Caco-2 (cell line): ENCODE data around the gene SCAMP3. TPM values are rescaled to one million over a fixed set of nuclear protein-coding genes. Genes with fewer than 3 reads are reported as not detected.

Experiments
- BruUV-seq: library from RNA; stranded (reverse); fragments of 400-500 nt; replicated peaks from 2 replicates; lab custom pipeline; 2021; lab: Mats Ljungman, UMichigan
- CTCF ChIA-PET: fragments of 300-600 bp; sonication (Branson Sonifier 250); formaldehyde crosslinking; loops from one replicate; lab custom pipeline; 2022; ENCODE audit warnings: antibody characterized with exemption; lab: Charles Lee
- POLR2A ChIA-PET: fragments of 300-600 bp; sonication (Branson Sonifier 250); formaldehyde crosslinking; loops from one replicate; lab custom pipeline; 2022; ENCODE audit warnings: antibody characterized with exemption; lab: Charles Lee
- DNase-seq, 2 experiments: peaks; one replicate each; pipeline versions ENCODE4 v3.0.0 to v3.0.0-alpha.2; 2020 to 2022
- H3K27me3 ChIP-seq: replicated peaks from 2 replicates; pipeline ENCODE4 v1.6.0; 2011; ENCODE audit warnings: low read length; ENCODE audit not compliant: control insufficient read depth, insufficient read depth
- H3K36me3 ChIP-seq: 2 replicates; pipeline ENCODE4 v1.5.1; 2011; ENCODE audit warnings: low read length; ENCODE audit not compliant: control insufficient read depth, insufficient read depth
- H3K4me1 ChIP-seq: fragments of 250-450 bp; sonication (Bioruptor Pico); 2 replicates; pipeline ENCODE4 v1.5.1; 2020; ENCODE audit warnings: mild to moderate bottlenecking
- H3K4me3 ChIP-seq: 2 replicates; pipeline ENCODE4 v1.5.1; 2011; ENCODE audit warnings: low read depth, mild to moderate bottlenecking, control low read depth, low read length
- H3K9me3 ChIP-seq: fragments of 250-450 bp; sonication (Bioruptor Pico); 2 replicates; pipeline ENCODE4 v1.5.1; 2020; ENCODE audit warnings: mild to moderate bottlenecking, moderate library complexity
- H3K27ac Mint-ChIP-seq: one replicate; pipeline ENCODE4 v1.8.0; 2022; ENCODE audit warnings: mixed read lengths; ENCODE audit not compliant: unreplicated experiment
- H3K27me3 Mint-ChIP-seq: one replicate; pipeline ENCODE4 v1.8.0; 2022; ENCODE audit warnings: mixed read lengths; ENCODE audit not compliant: insufficient read depth, unreplicated experiment
- H3K36me3 Mint-ChIP-seq: one replicate; pipeline ENCODE4 v1.8.0; 2022; ENCODE audit warnings: mild to moderate bottlenecking, mixed read lengths; ENCODE audit not compliant: insufficient read depth, unreplicated experiment
- H3K4me1 Mint-ChIP-seq: one replicate; pipeline ENCODE4 v1.8.0; 2022; ENCODE audit warnings: low read depth, mixed read lengths; ENCODE audit not compliant: unreplicated experiment
- H3K4me3 Mint-ChIP-seq: one replicate; pipeline ENCODE4 v1.8.0; 2022; ENCODE audit warnings: mild to moderate bottlenecking, moderate library complexity, mixed read lengths; ENCODE audit not compliant: unreplicated experiment
- H3K9me3 Mint-ChIP-seq: one replicate; pipeline ENCODE4 v1.8.0; 2022; ENCODE audit warnings: mixed read lengths; ENCODE audit not compliant: unreplicated experiment
- intact Hi-C: fragments of 100-400 bp; cut with micrococcal nuclease; formaldehyde crosslinking; loops from one replicate; pipeline ENCODE4 v1.10.0; 2022; ENCODE audit not compliant: unreplicated experiment
- total RNA-seq: library from RNA; stranded (reverse); gene quantifications from 2 replicates; pipeline ENCODE4 v1.2.3, GENCODE V29; 2022
- TF ChIP-seq, protein P1 (sequence below), 2 experiments: fragments of 200-600 bp in 1 of 2; IDR thresholded peaks; 1 replicate in 1 of 2; 2 replicates in 1 of 2; pipeline versions ENCODE4 v1.5.1 to v1.8.0; 2011 to 2022; ENCODE audit warnings: antibody characterized with exemption in 1 of 2, control low read depth in 1 of 2, inconsistent platforms in 1 of 2, low read depth in 1 of 2, low read length in 1 of 2, mild to moderate bottlenecking in 1 of 2, moderate library complexity in 1 of 2; ENCODE audit not compliant: insufficient read depth in 1 of 2, severe bottlenecking in 1 of 2, unreplicated experiment in 1 of 2

Gene SCAMP3
- total RNA-seq, 1 experiment from 2014 or later: 55.9 TPM

DNA sequence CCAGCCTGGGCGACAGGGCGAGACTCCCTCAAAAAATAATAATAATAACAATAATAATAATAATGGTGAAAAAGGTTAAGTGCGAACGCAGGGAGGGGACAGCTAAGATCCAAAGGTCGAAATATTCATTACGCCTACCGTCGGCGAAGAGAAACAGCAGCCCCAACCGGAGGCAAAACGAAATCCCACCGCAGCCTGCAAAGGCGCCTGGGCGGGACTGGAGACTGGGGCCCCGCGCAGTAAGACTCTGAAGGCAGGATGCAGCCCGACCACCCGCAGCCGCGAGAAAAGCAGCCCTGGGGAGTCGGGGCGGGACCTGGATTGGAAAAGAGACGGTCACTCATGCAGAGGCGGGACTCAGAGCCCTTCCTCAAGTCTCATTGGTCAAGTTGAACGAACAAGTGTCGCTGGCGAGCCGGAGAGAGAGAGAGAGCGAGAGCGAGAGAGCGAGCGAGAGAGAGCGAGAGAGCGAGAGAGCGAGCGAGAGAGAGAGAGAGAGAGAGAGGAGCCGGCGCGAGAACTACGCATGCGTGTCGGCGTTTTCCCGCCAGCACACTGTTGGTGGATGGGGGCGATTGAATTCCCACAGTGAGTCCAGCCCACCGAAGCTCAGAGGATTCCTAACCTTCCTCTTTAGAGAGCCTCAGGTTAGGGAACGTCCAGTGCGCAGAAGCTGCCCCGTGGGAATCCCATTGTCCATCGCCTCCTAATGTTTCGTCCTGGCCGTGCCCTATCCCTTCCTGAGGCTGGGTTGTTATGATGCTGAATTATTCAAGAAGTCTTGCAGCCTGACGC is 17.6 kb downstream of the SCAMP3 start:
- intact Hi-C loops: loop anchor here (1.0 to 5.0 kb wide), 4 partner anchors 17 to 52 kb away; partner anchors contain the start of genes CLK2 and THBS3
- Mint-ChIP-seq H3K9me3 (no peaks in the 10 kb centered on the region), H3K27ac (peak overlapping the region; percentile 71), H3K36me3 (peaks cover 17% of the 10 kb centered on the region), H3K4me1 (peaks cover 24% of the 10 kb centered on the region), H3K4me3 (peak overlapping the region; percentile 70), H3K27me3 (peaks cover 3% of the 10 kb centered on the region)
- Histone ChIP-seq H3K4me3 (peak overlapping the region; percentile 70), H3K36me3 (no peaks in the 10 kb centered on the region), H3K27me3 (no peaks in the 10 kb centered on the region), H3K9me3 (no peaks in the 10 kb centered on the region), H3K4me1 (peaks cover 6% of the 10 kb centered on the region; the same call in 1 of the 2 replicates)
- TF ChIP-seq, protein P1, sequence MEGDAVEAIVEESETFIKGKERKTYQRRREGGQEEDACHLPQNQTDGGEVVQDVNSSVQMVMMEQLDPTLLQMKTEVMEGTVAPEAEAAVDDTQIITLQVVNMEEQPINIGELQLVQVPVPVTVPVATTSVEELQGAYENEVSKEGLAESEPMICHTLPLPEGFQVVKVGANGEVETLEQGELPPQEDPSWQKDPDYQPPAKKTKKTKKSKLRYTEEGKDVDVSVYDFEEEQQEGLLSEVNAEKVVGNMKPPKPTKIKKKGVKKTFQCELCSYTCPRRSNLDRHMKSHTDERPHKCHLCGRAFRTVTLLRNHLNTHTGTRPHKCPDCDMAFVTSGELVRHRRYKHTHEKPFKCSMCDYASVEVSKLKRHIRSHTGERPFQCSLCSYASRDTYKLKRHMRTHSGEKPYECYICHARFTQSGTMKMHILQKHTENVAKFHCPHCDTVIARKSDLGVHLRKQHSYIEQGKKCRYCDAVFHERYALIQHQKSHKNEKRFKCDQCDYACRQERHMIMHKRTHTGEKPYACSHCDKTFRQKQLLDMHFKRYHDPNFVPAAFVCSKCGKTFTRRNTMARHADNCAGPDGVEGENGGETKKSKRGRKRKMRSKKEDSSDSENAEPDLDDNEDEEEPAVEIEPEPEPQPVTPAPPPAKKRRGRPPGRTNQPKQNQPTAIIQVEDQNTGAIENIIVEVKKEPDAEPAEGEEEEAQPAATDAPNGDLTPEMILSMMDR (IDR thresholded peaks at IDR 0.05; ENCODE audit: insufficient read depth in 1 of 2, low read depth in 1 of 2, low read length in 1 of 2, severe bottlenecking in 1 of 2, unreplicated experiment in 1 of 2): no peak
- CTCF ChIA-PET: interaction anchor here (1.9 to 2.3 kb wide), 4 partner anchors 29 to 72 kb away, joined by 6 to 10 read pairs (median 8); partner anchors contain the start of genes CLK2 and KRTCAP2
- DNase-seq: peak; percentile 98 to 99
- no TSS peak for BruUV-seq
- POLR2A ChIA-PET: interaction anchor here (0.6 to 1.5 kb wide), 5 partner anchors 17 to 38 kb away, joined by 3 to 10 read pairs (median 4); partner anchors contain the start of genes CLK2 and SCAMP3

- intact Hi-C loops: loop anchor here (5.0 kb wide), 1 partner anchor 51 kb away; no protein-coding TSS in a partner anchor
- POLR2A ChIA-PET: no interaction called here
- no TSS peak for BruUV-seq
- Mint-ChIP-seq H3K4me3 (peak overlapping the region; percentile 70), H3K27ac (peak overlapping the region; percentile 31), H3K4me1 (peaks cover 24% of the 10 kb centered on the region), H3K27me3 (peaks cover 3% of the 10 kb centered on the region), H3K9me3 (no peaks in the 10 kb centered on the region), H3K36me3 (peaks cover 17% of the 10 kb centered on the region)
- Histone ChIP-seq H3K4me3 (peak overlapping the region; percentile 70), H3K4me1 (peaks cover 6% of the 10 kb centered on the region; the same call in 1 of the 2 replicates), H3K9me3 (no peaks in the 10 kb centered on the region), H3K27me3 (no peaks in the 10 kb centered on the region), H3K36me3 (no peaks in the 10 kb centered on the region)
- CTCF ChIA-PET: no interaction called here
- TF ChIP-seq, protein P1 (IDR thresholded peaks at IDR 0.05; ENCODE audit: insufficient read depth in 1 of 2, low read depth in 1 of 2, low read length in 1 of 2, severe bottlenecking in 1 of 2, unreplicated experiment in 1 of 2): no peak
- DNase-seq: peak in 1 of 2 experiments; percentile 23
Observed at GRCh38 chr1:155242805-155243358, 19.3 kb downstream of the SCAMP3 start.

DNA sequence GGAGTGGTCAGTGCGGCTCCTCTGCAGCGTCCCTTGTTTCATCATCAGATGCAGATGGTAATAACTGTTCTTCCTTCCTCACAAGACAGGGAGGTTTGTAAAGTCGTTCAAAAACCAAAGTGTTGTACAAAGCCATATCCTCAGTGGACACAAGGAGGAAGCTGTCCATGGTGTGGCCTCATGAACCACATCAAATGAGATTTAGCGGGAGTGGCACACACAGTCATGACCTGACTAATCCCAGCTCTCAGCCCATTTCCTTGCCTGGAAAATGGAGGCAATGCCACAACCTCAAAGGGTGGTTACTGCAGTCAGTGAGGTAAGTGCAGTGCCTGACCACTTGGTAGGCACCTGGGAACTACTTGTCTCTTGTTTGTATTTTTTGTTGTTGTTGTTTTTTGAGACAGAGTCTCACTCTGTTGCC is 20.3 kb downstream of the SCAMP3 start:
- TF ChIP-seq, protein P1 (IDR thresholded peaks at IDR 0.05; ENCODE audit: insufficient read depth in 1 of 2, low read depth in 1 of 2, low read length in 1 of 2, severe bottlenecking in 1 of 2, unreplicated experiment in 1 of 2): no peak
- peak overlapping the region; percentile 71 for H3K4me3 Mint-ChIP-seq
- no peaks in the 10 kb centered on the region for H3K9me3 Mint-ChIP-seq
- H3K27ac Mint-ChIP-seq: peak overlapping the region; percentile 74
- intact Hi-C loops: loop anchor here (5.0 kb wide), 1 partner anchor 50 kb away; no protein-coding TSS in a partner anchor
- peaks cover 24% of the 10 kb centered on the region for H3K4me1 Mint-ChIP-seq
- peaks cover 6% of the 10 kb centered on the region; the same call in 1 of the 2 replicates for H3K4me1 ChIP-seq
- ChIA-PET CTCF (interaction anchor here (0.6 to 1.3 kb wide), 2 partner anchors 35 to 75 kb away, joined by 3 to 6 read pairs; no protein-coding TSS in a partner anchor), POLR2A (no interaction called here)
- H3K27me3 Mint-ChIP-seq: peaks cover 3% of the 10 kb centered on the region
- no peaks in the 10 kb centered on the region for H3K9me3 ChIP-seq
- H3K36me3 Mint-ChIP-seq: peaks cover 17% of the 10 kb centered on the region
- DNase-seq: no peak
- no peaks in the 10 kb centered on the region for H3K27me3 ChIP-seq
- no peak overlapping the region for H3K4me3 ChIP-seq
- no TSS peak for BruUV-seq
- H3K36me3 ChIP-seq: no peaks in the 10 kb centered on the region
